ENCODE results near the gene THUMPD2. TPM values are rescaled to one million over a fixed set of nuclear protein-coding genes. Genes with fewer than 3 reads are reported as not detected.
"Not testable (repeated sequence)": the region's sequence is repeated elsewhere in the genome, so short reads cannot be mapped to it uniquely, and the experiment has no call there.

Gene THUMPD2
- polyA plus RNA-seq, 1 donor from 2014 or later = 24.7 TPM

DNA sequence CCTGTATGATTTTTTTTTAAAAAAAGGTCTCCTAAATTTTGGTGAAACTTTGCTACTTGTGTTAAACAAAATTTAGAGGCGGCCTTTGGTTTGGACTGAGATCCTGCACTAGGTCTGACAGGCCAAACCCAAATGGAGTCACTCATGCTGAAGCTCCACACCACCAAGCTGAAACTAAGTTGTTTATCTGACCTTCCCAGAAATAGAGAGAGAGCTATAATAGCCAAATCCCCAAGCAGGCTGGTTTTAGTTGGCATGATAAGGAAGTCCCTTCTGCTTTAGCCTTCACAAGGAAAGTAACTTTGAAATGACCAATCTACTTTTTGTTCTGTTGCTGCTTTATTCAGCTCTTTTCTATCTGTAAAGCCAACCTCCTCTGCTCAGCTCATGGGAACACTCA, 17.1 kb upstream of the THUMPD2 start:
- H3K36me3 ChIP-seq (ENCODE audit: insufficient read depth, low read length) = no peaks in the 10 kb centered on the region
- no peaks in the 10 kb centered on the region for H4K20me1 ChIP-seq (ENCODE audit: insufficient read depth)
- no peak overlapping the region for H3K4me3 ChIP-seq (ENCODE audit: low read length)
- H2AFZ ChIP-seq (ENCODE audit: low read depth, low read length) = no peak overlapping the region
- no peak overlapping the region for H3K9ac ChIP-seq (ENCODE audit: low read length)
- H3K9me2 ChIP-seq (ENCODE audit: insufficient read depth, low read length) = no peaks in the 10 kb centered on the region
- no peak for TF ChIP-seq TAF1 (IDR thresholded peaks at IDR 0.05; ENCODE audit: low read depth)
- TF ChIP-seq RAD21 (conservative IDR thresholded peaks at IDR 0.05) = no peak
- TF ChIP-seq, protein P1, sequence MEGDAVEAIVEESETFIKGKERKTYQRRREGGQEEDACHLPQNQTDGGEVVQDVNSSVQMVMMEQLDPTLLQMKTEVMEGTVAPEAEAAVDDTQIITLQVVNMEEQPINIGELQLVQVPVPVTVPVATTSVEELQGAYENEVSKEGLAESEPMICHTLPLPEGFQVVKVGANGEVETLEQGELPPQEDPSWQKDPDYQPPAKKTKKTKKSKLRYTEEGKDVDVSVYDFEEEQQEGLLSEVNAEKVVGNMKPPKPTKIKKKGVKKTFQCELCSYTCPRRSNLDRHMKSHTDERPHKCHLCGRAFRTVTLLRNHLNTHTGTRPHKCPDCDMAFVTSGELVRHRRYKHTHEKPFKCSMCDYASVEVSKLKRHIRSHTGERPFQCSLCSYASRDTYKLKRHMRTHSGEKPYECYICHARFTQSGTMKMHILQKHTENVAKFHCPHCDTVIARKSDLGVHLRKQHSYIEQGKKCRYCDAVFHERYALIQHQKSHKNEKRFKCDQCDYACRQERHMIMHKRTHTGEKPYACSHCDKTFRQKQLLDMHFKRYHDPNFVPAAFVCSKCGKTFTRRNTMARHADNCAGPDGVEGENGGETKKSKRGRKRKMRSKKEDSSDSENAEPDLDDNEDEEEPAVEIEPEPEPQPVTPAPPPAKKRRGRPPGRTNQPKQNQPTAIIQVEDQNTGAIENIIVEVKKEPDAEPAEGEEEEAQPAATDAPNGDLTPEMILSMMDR (IDR thresholded peaks at IDR 0.05; ENCODE audit: poor library complexity, severe bottlenecking) = no peak
- TF ChIP-seq EP300 (conservative IDR thresholded peaks at IDR 0.05; ENCODE audit: poor library complexity, severe bottlenecking) = no peak
- no peak for TF ChIP-seq EZH2 (IDR thresholded peaks at IDR 0.05; ENCODE audit: borderline replicate concordance, insufficient read depth, low read length, poor library complexity, severe bottlenecking)
- TF ChIP-seq POLR2AphosphoS5 (IDR thresholded peaks at IDR 0.05) = no peak
- no peak for TF ChIP-seq MXI1 (conservative IDR thresholded peaks at IDR 0.05; ENCODE audit: poor library complexity, severe bottlenecking)
- TF ChIP-seq REST (IDR thresholded peaks at IDR 0.05; ENCODE audit: borderline replicate concordance) = no peak
- TF ChIP-seq SMC3 (conservative IDR thresholded peaks at IDR 0.05; ENCODE audit: poor library complexity) = no peak
- H3K79me2 ChIP-seq (replicated peaks; ENCODE audit: insufficient read depth, low read length) = no peaks in the 10 kb centered on the region
- H3K9me3 ChIP-seq (ENCODE audit: low read length) = no peaks in the 10 kb centered on the region
- H3K4me2 ChIP-seq (ENCODE audit: low read length) = no peak overlapping the region
- no peaks in the 10 kb centered on the region for H3K27me3 ChIP-seq (ENCODE audit: insufficient read depth, low read depth, low read length)
- H3K27ac ChIP-seq (ENCODE audit: low read length) = no peak overlapping the region
- no peaks in the 10 kb centered on the region for H3F3A ChIP-seq (ENCODE audit: insufficient read depth, low read length, poor library complexity, severe bottlenecking)

DNA sequence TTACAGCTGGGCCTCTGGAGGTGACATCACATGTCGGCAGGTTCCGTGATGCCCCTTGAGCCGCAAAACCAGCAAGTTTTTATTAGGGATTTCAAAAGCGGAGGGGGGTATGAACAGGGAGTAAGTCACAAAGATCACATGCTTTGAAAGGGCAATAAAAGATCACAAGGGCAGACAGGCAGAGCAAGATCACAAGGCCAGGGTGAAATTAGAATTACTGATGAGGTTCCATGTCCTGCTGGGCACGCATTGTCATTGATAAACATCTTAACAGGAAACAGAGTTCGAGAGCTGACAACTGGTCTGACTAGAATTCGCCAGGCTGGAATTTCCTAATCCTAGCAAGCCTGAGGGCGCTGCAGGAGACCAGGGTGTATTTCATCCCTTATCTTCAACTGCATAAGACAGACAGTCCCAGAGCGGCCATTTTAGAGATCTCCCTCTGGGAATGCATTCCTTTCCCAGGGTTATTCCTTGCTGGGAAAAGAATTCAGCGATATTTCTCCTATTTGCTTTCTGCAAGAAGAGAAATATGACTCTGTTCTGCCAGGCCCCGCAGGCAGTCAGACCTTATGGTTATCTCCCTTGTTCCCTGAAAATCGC, 11.3 kb upstream of the THUMPD2 start:
- not testable (repeated sequence) for H3K36me3 ChIP-seq (ENCODE audit: insufficient read depth, low read length); H3K9me2 ChIP-seq (ENCODE audit: insufficient read depth, low read length); H3K9ac ChIP-seq (ENCODE audit: low read length); H4K20me1 ChIP-seq (ENCODE audit: insufficient read depth); H3F3A ChIP-seq (ENCODE audit: insufficient read depth, low read length, poor library complexity, severe bottlenecking); H3K27me3 ChIP-seq (ENCODE audit: insufficient read depth, low read depth, low read length); H3K4me2 ChIP-seq (ENCODE audit: low read length); H3K79me2 ChIP-seq (replicated peaks; ENCODE audit: insufficient read depth, low read length); H3K27ac ChIP-seq (ENCODE audit: low read length); H3K4me3 ChIP-seq (ENCODE audit: low read length); H3K9me3 ChIP-seq (ENCODE audit: low read length); H2AFZ ChIP-seq (ENCODE audit: low read depth, low read length)

DNA sequence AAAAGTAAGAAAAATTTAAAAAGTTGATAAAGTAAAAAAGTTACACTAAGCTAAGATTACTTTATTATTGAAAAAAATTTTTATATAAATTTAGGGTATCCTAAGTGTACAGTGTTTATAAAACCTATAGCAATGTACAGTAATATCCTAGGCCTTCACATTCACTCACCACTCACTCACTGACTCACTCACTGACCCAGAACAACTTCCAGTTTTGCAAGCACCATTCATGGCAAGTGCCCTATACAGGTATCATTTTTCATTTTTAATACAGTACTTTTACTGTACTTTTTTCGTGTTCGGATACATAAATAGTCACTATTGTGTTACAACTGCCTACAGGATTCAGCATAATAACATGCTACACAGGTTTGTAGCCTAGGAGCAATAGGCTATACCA, 8.9 kb upstream of the THUMPD2 start:
- H3K9me2 ChIP-seq (ENCODE audit: insufficient read depth, low read length) = no peaks in the 10 kb centered on the region
- H3F3A ChIP-seq (ENCODE audit: insufficient read depth, low read length, poor library complexity, severe bottlenecking) = no peaks in the 10 kb centered on the region
- H4K20me1 ChIP-seq (ENCODE audit: insufficient read depth) = no peaks in the 10 kb centered on the region
- no peaks in the 10 kb centered on the region for H3K36me3 ChIP-seq (ENCODE audit: insufficient read depth, low read length)
- H3K27me3 ChIP-seq (ENCODE audit: insufficient read depth, low read depth, low read length) = no peaks in the 10 kb centered on the region
- no peak overlapping the region for H3K9ac ChIP-seq (ENCODE audit: low read length)
- no peaks in the 10 kb centered on the region for H3K79me2 ChIP-seq (replicated peaks; ENCODE audit: insufficient read depth, low read length)
- no peak overlapping the region for H3K4me3 ChIP-seq (ENCODE audit: low read length)
- no peaks in the 10 kb centered on the region for H3K9me3 ChIP-seq (ENCODE audit: low read length)
- H2AFZ ChIP-seq (ENCODE audit: low read depth, low read length) = no peak overlapping the region
- no peak overlapping the region for H3K27ac ChIP-seq (ENCODE audit: low read length)
- H3K4me2 ChIP-seq (ENCODE audit: low read length) = no peak overlapping the region
- TF ChIP-seq REST (IDR thresholded peaks at IDR 0.05; ENCODE audit: borderline replicate concordance) (no peak), MXI1 (conservative IDR thresholded peaks at IDR 0.05; ENCODE audit: poor library complexity, severe bottlenecking) (no peak), RAD21 (conservative IDR thresholded peaks at IDR 0.05) (no peak)
- TF ChIP-seq, protein P1 (IDR thresholded peaks at IDR 0.05; ENCODE audit: poor library complexity, severe bottlenecking) = no peak

Measured in neural cell (in vitro differentiated cells).